Right ventricle myocardium inferior (tissue), 1 donor: Measurements from ENCODE around the gene SALL1. TPM values are rescaled to one million over a fixed set of nuclear protein-coding genes. Genes with fewer than 3 reads are reported as not detected.

Source experiments
- ATAC-seq: fragments of 200-7000 bp; cut with Tn5 transposase; one replicate; pipeline ENCODE4 v1.9.1; 2020; ENCODE audit warnings: mild to moderate bottlenecking, moderate library complexity
- DNase-seq: peaks from one replicate; pipeline ENCODE4 v3.0.0; 2021; ENCODE audit errors: missing footprints
- intact Hi-C: fragments of 100-400 bp; cut with DNase I; formaldehyde crosslinking; loops from one replicate; pipeline ENCODE4 v1.11.0; 2022
- long read RNA-seq: library from polyadenylated mRNA; unstranded; transcript quantifications from one replicate; pipeline ENCODE4 v2.0.0, GENCODE V29; 2021
- total RNA-seq: library from RNA; stranded (reverse); fragmentation: NEBNext Ultra II Directional; extraction: Animal tissue kit (Norgen Biotek cat#: 25700); gene quantifications from one replicate; pipeline ENCODE4 v1.2.1, GENCODE V29; 2021
- donor health status: DM: no; HTN: yes; CAD: no; lungs with severe emphysema.

The SALL1 gene
- 0.08 TPM for total RNA-seq
- long read RNA-seq = 0 reads

GRCh38 chr16:51150888-51151320, at the start of gene SALL1:
SALL1 (minus strand) TSS chr16:51151270; CDS start chr16:51151241, 29 bp downstream.
- no peak for ATAC-seq
- peak; percentile 69 for DNase-seq
- intact Hi-C loops = no loop called here

GRCh38 chr16:51200793-51201192, 49.7 kb upstream of the SALL1 start:
- ATAC-seq = no peak

DNA sequence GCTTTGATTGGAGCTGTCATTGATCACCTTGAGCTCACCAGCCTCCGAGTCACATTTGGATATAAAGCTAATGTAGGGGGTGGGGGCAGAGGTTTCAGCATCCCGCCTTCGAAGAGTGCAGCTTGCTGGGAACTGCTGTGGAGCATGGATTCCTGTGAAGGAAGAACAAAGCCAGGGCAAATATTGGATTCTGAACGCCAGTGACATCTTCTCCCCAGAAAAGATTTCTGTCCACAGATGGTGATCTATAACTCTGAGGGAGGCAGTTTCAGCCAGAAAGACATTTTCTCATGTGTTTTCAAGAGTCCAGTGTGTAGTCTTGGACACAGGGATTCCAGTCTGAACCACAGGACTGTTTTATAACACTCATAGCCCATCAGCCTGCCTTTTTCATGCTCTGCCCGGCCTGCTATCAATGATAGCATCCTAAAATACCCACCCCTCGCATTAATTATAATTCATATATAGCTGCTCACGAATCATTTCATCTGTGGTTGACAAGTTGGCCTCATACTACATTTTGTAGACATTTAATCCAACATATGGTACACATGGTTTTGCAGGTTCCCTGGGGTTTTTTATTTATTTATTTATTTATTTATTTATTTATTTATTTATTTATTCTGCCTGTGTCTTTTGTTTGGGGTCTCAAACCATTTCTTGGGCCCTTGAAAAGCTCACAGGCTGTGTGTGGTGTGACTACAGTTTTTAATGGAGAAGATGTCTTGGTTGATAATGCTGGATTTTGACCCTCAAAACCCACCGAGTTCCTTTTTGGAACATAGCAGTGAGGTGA, 47.1 kb upstream of the SALL1 start:
- intact Hi-C loops = no loop called here
- ATAC-seq (no peak), DNase-seq (no peak)

More at GRCh38 chr16:51200793-51201192, 49.7 kb upstream of the SALL1 start:
- no peak for DNase-seq
- intact Hi-C loops = no loop called here

DNA sequence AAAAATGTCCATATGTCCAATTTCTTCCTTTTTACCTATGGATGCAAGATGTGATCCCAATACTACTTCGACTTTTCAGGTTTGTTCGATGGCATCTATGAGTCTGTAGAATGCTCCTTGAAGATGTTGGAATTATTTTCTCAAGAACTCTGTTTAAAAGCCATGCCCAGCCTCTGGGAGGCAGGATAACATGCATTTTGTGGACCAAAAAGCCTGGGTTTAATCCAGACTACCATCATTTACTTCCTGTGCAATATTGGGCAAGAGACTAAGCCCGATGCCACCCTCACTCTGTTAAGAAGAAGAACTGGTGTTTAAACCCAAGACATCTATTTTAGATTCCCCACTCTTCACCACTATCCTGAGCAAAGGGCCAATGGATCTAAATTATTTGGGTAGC, 42.8 kb upstream of the SALL1 start:
- DNase-seq (no peak), ATAC-seq (no peak)
- intact Hi-C loops = no loop called here

GRCh38 chr16:51184702-51185433, 33.8 kb upstream of the SALL1 start:
- ATAC-seq (no peak), DNase-seq (no peak)
- intact Hi-C loops = no loop called here

GRCh38 chr16:51181503-51181811, 30.4 kb upstream of the SALL1 start:
- DNase-seq (no peak), ATAC-seq (no peak)
- intact Hi-C loops = no loop called here

DNA sequence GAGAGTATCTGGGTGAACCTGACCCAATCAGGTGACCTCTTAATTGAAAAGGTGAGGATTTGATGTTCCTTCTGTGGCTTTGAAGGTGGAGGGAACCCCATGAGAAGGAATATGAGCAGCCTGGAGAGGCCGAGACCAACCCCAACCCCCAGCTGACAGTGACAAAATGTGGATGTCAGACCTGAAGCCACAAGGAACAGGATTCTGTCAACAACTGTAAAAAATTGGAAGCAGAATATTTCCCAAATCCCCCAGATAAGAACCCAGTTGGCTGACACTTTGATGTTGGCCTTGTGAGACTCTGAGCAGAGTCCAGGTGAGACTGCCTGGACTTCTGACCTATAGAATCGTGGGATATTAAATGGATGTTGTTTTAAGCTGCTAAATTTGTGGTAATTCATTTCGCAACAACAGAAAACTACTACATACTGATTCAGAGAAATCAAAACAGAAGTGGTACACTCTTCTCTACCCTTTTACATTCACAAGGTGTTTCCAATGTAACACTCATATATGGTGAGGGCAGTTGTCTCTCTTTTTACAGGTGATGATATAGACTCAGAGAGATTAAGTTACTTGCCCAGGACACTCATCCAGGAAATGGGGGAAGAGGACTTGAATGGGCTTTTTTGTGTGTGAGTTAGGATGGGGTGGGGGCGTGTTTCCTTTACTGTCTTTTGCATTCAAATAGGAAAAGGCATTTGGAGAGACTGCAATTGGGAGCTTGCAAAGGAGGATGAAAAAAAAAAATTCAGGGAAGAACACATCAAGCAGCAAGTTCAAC, 29.8 kb upstream of the SALL1 start:
- intact Hi-C loops = no loop called here
- DNase-seq (no peak), ATAC-seq (no peak)

GRCh38 chr16:51175081-51175480, 24.0 kb upstream of the SALL1 start:
- intact Hi-C loops = no loop called here
- DNase-seq (no peak), ATAC-seq (no peak)

GRCh38 chr16:51172368-51172767, 21.3 kb upstream of the SALL1 start:
- intact Hi-C loops = no loop called here
- ATAC-seq (no peak), DNase-seq (no peak)

DNA sequence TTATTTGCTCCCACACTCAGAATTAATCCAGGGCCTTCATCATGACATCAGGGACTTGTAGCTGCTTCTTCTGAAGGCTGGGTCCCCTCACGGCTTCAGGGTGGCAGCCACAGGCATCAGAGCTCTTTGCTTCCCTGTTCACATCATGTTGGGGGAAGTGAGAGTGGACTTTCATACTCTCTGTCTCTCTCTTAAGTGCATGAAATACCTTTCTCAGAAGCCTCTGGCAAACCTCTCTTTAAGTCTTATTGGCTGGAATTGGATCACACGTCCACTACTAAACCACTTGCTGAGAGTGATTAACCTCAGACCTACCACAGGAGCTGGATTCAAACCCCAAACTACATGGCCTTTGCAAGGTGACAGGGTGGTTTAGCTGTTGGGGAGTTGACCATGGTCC, 17.7 kb upstream of the SALL1 start:
- no peak for ATAC-seq
- intact Hi-C loops = no loop called here
- no peak for DNase-seq

GRCh38 chr16:51167170-51167895, 16.3 kb upstream of the SALL1 start:
- DNase-seq (no peak), ATAC-seq (no peak)
- intact Hi-C loops = no loop called here

DNA sequence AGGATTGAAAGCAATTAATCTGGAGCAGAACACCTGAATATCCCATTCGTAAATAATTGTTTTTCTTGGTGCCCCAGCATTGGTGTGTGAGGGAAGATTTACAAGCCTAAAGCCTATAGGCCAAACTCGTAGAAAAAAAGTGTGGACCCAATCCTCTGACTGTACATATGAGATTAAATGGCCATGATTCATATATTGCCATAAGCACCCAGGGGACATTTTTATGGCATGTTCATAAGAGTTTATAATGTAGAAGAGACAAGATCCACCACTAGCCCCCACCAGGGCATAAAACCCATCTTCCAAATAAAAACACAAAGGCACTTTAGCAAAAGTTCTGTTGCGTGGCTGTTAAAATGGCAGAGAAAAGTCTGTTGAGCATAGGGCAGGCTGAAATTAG, 15.5 kb upstream of the SALL1 start:
- DNase-seq (no peak), ATAC-seq (no peak)
- intact Hi-C loops = no loop called here

GRCh38 chr16:51166091-51166490, 15.0 kb upstream of the SALL1 start:
- DNase-seq (no peak), ATAC-seq (no peak)
- intact Hi-C loops = no loop called here

DNA sequence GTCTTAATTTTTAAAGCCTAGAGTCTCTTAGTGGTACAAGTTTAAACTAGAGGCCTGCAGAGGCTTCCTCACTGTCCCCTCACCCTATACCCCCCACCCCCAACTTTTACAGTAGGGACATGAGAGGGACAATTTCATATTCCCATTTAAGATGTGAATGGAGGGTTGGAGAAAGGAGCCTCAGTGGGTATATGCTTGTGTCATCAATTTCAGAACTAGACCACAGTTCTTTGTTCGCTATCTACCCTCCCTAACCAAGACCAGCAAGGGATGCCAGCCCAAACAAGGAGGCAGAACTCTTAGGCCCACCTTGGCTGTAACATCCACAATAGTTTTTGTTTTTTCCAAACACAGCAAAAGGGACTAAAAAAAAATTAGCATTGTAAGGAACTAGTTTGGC, 14.0 kb upstream of the SALL1 start:
- DNase-seq (no peak), ATAC-seq (no peak)
- intact Hi-C loops = no loop called here

- ATAC-seq = no peak
- no peak for DNase-seq
- intact Hi-C loops = no loop called here
Measured at GRCh38 chr16:51164574-51164973, 13.5 kb upstream of the SALL1 start.

DNA sequence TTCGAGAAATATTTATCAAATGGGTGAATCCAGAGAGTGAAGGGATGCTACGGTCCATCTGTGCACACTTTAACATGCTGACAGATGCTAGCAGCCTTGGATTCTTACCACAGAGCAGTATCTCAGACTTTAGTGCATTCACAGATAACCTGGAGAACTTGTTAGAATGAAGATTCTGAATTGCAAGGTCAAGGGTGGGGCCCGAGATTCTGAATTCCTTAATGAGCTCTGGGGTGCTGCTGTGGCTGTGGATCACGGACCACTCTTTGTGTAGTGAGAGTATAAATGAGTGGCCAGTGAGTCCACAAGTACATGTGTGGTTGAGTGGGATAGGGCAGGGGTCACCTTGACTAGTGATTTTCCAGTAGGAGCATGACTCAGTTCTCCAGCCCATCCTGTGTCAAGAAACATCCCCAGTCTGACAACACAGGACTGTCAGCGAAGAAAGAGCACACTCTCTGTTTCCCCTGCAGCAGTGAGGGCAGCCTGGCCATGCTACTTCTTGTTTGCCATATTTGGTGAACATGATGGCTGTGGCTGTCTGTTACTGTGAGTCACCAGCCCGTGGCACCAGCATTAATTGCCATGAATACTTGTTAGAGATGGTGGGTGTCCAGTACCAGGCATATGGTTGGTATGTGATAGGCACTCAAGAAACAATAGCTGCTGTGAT, 13.0 kb upstream of the SALL1 start:
- ATAC-seq = no peak
- intact Hi-C loops = no loop called here
- DNase-seq = no peak

DNA sequence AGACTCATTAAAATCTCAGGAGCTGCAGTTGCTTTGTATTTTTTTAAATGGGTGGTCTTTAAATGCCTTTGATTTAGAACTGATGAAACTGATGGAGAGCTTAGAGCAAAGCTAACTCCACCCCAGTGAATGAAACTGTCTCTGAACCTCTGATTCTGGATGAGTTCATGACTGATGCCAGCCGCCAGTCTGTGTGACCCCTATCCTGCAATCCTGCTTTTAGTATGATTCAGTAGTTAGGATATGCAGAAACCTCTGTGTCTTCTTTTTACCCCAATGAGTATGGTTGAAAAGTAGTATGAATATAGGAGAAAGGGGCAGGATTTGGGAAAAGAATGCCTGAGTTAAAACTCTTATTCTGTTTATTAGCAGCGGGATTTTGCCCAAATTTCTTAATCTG, 12.3 kb upstream of the SALL1 start:
- ATAC-seq (no peak), DNase-seq (no peak)
- intact Hi-C loops = no loop called here

DNA sequence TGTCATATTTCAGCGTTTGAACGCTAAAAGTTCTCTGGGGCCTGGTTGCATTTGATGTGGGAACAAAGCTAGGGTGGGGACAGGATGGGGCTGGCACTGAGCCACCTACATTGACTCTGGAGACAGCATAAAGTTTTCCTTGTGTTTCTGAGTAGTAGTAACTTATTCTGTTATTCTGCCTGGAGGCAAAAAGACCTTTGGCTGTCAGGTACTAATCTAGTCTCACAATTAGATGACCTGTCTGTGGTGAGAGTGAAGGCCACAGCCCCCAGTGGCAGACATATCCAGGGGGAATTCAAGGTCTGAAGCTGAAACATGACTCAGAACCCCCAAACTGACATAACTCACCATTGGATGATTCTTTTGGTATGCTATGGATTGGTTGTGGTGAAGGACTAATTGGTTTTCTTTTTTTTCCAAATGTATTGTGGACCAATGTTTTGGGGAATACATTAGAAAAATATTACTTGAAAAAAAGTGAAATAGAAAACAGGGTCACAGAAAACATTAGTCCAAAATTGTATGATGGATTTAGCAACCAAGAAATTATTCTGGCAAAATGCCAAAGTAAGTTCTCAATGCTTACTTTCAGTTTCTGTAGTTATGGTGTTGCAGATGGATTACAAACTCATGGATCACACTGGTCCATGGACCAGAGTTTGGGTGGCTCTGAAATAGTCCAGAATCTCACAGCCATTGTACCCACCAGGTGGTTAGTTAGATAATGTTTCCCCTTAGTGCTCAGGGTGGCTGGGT, 10.5 kb upstream of the SALL1 start:
- intact Hi-C loops = no loop called here
- no peak for ATAC-seq
- no peak for DNase-seq
